IPS-18a (cell line): ENCODE data around the gene CMSS1.

Source experiments
- H3K27ac ChIP-seq: one replicate; pipeline ENCODE4 v1.5.1; 2013; ENCODE audit warnings: low read length
- H3K27me3 ChIP-seq: one replicate; pipeline ENCODE4 v1.6.1; 2013; ENCODE audit warnings: mild to moderate bottlenecking, low read length; ENCODE audit not compliant: control insufficient read depth, insufficient read depth
- H3K36me3 ChIP-seq: one replicate; pipeline ENCODE4 v1.6.1; 2013; ENCODE audit warnings: low read depth, low read length; ENCODE audit not compliant: control insufficient read depth
- H3K4me1 ChIP-seq: one replicate; pipeline ENCODE4 v1.6.1; 2013; ENCODE audit warnings: low read depth, low read length; ENCODE audit not compliant: control insufficient read depth
- H3K4me3 ChIP-seq: one replicate; pipeline ENCODE4 v1.5.1; 2013; ENCODE audit warnings: low read length
- H3K9ac ChIP-seq: one replicate; pipeline ENCODE4 v1.6.1; 2013; ENCODE audit warnings: mild to moderate bottlenecking, low read length, moderate library complexity
- H3K9me3 ChIP-seq: one replicate; pipeline ENCODE4 v1.6.1; 2013; ENCODE audit warnings: low read depth, low read length; ENCODE audit not compliant: control insufficient read depth

The CMSS1 gene

DNA sequence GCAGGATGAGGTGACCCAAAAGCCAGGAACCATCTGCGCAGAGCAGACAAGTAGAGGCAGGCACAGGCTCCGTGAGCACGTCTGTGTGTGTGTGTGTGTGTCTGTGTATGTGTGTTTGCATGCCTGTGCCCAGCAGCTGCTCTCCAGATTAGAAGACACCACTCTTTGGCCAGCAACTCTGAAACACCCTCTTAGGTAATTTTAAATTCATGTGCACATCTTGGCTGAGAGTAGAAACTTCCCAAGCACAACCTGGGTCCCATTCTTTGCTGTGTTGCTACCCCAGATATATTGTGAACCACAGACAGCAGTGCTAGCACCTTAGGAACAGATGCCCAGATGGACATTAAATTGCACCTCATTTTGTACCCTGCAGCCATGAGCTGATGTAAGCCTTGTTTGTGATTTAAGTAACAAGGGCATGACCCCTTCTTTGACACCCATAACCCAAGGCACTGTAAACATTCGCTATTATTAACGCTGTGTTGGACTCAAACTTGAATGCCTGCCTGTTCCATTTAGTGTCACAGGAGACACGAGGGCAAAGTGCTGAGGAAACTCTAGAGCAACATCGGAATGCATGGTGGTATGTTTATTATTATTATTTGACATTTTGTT, 296.9 kb downstream of the CMSS1 start, which contains the start of gene FILIP1L:
Gene FILIP1L, minus strand, starts transcription at position 89 of the 618 bp plus-strand sequence.
- Histone ChIP-seq H3K36me3 (no peaks in the 10 kb centered on the region), H3K27me3 (no peaks in the 10 kb centered on the region), H3K4me1 (no peaks in the 10 kb centered on the region), H3K27ac (no peak within 1 kb of the TSS), H3K9me3 (no peaks in the 10 kb centered on the region), H3K4me3 (no peak within 1 kb of the TSS), H3K9ac (no peak within 1 kb of the TSS)

DNA sequence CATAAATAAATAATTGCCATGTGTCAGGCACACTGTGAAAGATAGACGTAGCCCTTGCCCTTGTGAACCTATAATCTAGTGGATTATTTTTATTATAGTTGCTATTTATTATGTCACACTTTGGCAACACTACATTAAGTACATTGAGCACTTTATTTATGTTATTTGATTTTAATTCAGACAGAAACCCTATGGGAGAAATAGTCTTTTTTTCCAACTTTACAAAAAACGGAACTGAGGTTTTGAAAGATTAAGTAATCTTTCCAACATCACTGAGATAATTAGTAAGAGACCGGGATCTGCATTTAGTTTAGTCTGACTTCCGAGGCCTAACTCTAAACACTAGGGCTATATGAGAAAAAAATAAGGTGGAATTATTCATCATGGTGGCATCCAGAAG, 299.4 kb downstream of the CMSS1 start:
- H3K4me3 ChIP-seq = no peak overlapping the region
- H3K27me3 ChIP-seq = no peaks in the 10 kb centered on the region
- H3K4me1 ChIP-seq = peaks cover 1% of the 10 kb centered on the region
- H3K9ac ChIP-seq = no peak overlapping the region
- H3K36me3 ChIP-seq = no peaks in the 10 kb centered on the region
- H3K27ac ChIP-seq = no peak overlapping the region
- H3K9me3 ChIP-seq = no peaks in the 10 kb centered on the region

DNA sequence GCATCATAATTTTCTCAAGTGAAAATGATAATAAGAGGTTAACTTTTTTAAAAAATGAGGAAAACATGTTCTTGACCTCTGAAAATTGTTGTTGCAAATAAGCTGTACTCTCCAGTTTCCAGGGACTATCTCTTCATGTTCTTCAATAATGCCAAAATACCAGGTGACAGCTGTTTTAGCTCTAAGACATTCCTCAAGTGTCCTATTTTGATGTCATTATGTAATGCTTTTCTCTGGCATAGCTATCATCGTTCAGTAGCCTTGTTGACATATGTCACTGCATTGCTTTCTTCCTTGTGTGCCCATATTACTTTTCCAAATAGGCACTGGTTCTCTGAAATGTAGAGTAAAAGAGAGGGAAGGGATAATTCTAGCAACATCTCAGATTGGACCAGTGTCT, 302.4 kb downstream of the CMSS1 start:
- Histone ChIP-seq H3K9ac (no peak overlapping the region), H3K27ac (no peak overlapping the region), H3K36me3 (no peaks in the 10 kb centered on the region), H3K4me3 (no peak overlapping the region), H3K4me1 (peaks cover 6% of the 10 kb centered on the region), H3K27me3 (no peaks in the 10 kb centered on the region), H3K9me3 (no peaks in the 10 kb centered on the region)

DNA sequence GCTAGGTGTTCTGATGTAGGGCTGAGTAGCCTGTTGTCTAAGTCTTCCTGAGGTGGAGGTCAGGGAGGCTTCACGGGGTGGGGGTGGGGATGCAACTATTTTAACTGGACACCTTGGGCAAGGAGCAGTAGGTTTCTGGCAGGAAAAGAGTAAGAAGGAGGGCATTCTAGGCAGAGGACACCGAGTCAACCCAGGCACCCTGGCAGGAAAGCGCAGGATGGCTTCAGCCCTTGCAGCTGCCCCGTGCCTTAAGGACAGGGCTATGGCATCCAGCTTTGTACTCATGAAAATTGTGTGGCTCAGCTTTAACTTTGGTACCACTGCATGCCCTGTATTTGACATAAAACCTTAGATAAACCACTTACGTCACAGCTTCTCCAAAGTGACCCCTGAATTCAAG, 303.0 kb downstream of the CMSS1 start:
- Histone ChIP-seq H3K27me3 (no peaks in the 10 kb centered on the region), H3K36me3 (no peaks in the 10 kb centered on the region), H3K9me3 (no peaks in the 10 kb centered on the region), H3K4me1 (peaks cover 6% of the 10 kb centered on the region), H3K9ac (no peak overlapping the region), H3K27ac (no peak overlapping the region), H3K4me3 (no peak overlapping the region)

DNA sequence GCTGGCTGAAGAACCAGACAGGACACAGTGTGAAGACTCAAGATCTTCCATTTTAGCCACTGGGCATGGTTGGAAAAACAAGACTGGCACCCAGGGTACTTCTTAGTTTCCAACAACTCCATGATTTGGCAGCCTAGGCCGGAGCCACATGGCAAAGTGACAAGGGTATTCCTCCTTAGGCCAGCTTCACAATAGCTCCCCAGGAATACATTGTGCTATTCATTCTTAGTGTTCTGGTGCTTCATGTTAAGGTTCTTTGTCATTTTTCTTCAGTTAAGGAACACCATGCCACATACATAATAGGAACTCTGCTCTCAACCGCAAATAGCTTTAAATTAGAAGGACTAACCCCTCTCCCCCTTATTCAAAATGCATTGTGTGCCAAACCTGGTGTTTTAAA, 304.7 kb downstream of the CMSS1 start:
- H3K9ac ChIP-seq = no peak overlapping the region
- H3K4me3 ChIP-seq = no peak overlapping the region
- H3K27ac ChIP-seq = no peak overlapping the region

DNA sequence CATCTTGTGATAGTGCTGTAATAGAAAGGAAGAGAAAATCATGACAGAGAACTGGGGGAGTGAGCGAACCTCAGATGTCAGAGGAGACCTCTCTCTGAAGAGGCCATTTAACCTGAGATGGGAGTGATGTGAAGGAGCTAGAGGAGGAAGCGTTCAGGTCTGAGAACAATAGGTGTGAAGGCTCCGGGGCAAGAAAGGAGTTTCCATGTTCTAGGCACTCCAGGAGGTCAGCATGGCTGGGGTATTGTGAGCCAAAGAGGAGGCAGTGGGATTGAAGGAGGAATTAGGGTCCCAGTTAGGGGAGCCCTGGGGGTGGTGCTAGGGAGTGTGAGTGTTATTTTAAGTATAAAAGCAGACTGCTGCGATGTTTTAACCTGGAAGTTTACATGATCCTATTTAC, 305.4 kb downstream of the CMSS1 start:
- Histone ChIP-seq H3K36me3 (no peaks in the 10 kb centered on the region), H3K4me3 (no peak overlapping the region), H3K27me3 (no peaks in the 10 kb centered on the region), H3K27ac (no peak overlapping the region), H3K9me3 (no peaks in the 10 kb centered on the region), H3K4me1 (peaks cover 6% of the 10 kb centered on the region), H3K9ac (no peak overlapping the region)

More for the DNA sequence above, 304.7 kb downstream of the CMSS1 start:
- H3K36me3 ChIP-seq = no peaks in the 10 kb centered on the region
- H3K4me1 ChIP-seq = peaks cover 6% of the 10 kb centered on the region
- H3K9me3 ChIP-seq = no peaks in the 10 kb centered on the region
- no peaks in the 10 kb centered on the region for H3K27me3 ChIP-seq

DNA sequence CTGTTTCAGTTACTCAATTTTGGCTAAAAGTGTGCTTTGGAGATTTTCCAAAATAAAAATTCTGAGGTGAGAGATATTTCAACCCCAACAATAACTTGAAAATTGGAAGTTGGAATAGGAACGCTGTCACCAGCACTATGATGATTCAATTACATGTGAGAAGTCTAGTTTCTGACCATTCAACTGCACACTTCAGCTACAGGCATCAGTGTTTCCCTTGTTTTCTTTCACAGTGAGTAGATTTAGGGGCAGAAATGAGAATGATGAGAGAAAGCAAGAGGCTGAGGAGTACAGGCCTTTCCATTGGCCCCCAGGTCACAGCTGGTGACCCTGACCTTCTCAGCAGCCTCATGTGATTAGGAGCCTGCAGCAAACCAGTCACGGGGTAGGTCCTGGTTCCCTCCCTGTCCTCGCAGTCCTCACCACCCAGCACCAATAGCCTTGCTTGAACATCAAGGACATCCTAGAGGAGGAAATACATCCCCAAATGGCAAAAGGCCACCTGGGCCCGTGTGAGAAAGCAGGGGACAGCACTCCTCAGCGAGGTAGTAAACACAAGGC, 306.6 kb downstream of the CMSS1 start:
- Histone ChIP-seq H3K9ac (no peak overlapping the region), H3K4me1 (peaks cover 6% of the 10 kb centered on the region), H3K27ac (no peak overlapping the region), H3K4me3 (no peak overlapping the region), H3K27me3 (no peaks in the 10 kb centered on the region), H3K9me3 (no peaks in the 10 kb centered on the region), H3K36me3 (no peaks in the 10 kb centered on the region)

DNA sequence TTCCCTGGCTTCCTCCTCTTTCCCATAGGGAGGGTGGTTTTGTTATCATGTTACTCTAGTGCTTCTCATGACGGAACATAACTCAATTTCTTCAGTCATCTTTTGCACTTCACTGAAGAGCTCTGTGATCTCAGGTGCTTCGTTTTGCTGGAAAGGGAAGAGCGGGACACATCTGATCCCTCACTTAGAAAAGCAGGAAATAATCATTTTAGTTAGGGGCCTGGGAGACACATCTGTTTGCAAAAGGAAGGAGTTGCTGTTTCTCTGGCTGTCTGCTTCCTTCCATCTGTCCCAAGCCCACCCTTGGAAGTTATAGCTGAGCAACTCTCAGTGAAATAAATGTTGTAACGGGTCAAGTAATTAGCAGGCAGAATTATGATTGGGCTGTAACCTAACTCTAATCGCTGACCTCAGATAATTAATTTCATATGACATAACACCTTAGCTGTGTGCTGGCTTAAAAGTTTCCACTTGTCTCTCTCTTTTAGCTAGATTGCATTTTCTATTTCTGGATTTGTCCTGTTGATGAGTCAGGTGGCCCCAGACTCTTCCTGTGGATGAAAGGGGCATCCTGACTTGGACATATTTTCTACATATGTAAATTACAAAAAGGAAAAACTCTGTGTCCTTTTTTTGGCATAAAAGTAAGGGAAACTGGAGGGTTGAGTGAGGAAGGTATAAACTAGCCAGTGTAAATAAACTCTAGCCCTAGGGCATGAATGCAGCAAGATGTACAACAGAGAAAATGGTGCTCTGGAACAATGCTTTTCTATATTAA, 307.7 kb downstream of the CMSS1 start:
- peaks cover 6% of the 10 kb centered on the region for H3K4me1 ChIP-seq
- H3K36me3 ChIP-seq = no peaks in the 10 kb centered on the region
- H3K27ac ChIP-seq = no peak overlapping the region
- H3K9me3 ChIP-seq = no peaks in the 10 kb centered on the region
- H3K4me3 ChIP-seq = no peak overlapping the region
- H3K27me3 ChIP-seq = no peaks in the 10 kb centered on the region
- H3K9ac ChIP-seq = no peak overlapping the region

DNA sequence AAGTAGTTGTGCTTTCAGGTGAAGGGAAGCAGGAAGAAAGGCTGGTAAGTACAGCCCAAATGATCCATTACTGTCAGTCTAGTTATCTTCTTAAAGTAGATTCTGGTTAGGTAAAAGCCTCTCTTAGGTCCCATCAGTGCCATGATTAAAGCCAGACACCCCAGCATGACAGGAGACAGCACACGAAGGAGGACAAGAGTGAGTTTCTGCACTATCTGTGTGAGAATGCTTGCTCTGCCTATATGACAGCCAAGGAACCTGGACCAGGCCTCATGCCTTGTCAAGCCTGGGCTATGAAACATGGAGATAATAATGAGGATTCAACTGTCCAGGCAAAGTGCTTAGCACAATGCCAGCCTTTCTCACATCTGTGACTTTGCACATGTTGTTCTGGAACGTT, 310.1 kb downstream of the CMSS1 start:
- H3K9me3 ChIP-seq = no peaks in the 10 kb centered on the region
- H3K4me1 ChIP-seq = no peaks in the 10 kb centered on the region
- no peaks in the 10 kb centered on the region for H3K36me3 ChIP-seq
- H3K27ac ChIP-seq = no peak overlapping the region
- no peak overlapping the region for H3K9ac ChIP-seq
- H3K4me3 ChIP-seq = no peak overlapping the region
- H3K27me3 ChIP-seq = no peaks in the 10 kb centered on the region

DNA sequence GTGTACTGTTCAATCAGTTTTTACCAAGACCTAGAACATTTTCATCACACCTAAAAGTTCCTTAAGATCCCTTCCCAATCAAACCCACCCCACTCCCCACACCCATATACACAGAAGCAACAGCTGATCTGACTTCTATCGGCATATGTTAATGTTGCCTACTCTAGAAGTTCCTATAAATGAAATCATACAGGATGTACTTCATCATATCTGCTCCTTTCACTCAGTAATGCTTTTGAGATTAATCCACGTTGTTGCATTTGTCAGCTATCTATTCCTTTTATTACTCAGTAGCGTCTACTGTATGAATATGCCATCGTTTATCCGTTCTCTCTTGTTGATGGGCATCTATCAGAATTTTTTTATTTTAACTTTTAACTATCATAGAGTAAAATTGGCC, 310.9 kb downstream of the CMSS1 start:
- Histone ChIP-seq H3K27me3 (no peaks in the 10 kb centered on the region), H3K36me3 (no peaks in the 10 kb centered on the region), H3K9me3 (no peaks in the 10 kb centered on the region), H3K4me1 (no peaks in the 10 kb centered on the region), H3K27ac (no peak overlapping the region), H3K9ac (no peak overlapping the region), H3K4me3 (no peak overlapping the region)

DNA sequence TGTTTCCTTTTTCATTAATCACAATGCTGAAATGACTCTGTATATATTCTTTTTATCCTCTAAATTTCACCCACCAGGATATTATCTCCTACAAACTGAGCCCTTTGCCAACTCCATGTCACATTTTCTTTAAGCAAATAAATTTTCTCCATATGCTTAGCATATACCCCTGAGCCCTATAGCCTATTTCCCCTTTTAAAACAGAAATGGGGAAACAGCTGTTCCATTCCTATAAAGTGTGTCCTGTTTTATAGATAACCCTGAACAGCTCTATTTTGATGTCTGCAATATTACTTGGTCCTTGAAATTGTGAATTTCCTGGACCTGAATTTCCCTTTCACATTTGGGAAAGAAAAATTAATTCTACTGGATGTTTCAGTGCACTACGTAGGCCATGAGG, 312.3 kb downstream of the CMSS1 start:
- Histone ChIP-seq H3K27ac (no peak overlapping the region), H3K9me3 (no peaks in the 10 kb centered on the region), H3K4me3 (no peak overlapping the region), H3K4me1 (no peaks in the 10 kb centered on the region), H3K27me3 (no peaks in the 10 kb centered on the region), H3K9ac (no peak overlapping the region), H3K36me3 (no peaks in the 10 kb centered on the region)

DNA sequence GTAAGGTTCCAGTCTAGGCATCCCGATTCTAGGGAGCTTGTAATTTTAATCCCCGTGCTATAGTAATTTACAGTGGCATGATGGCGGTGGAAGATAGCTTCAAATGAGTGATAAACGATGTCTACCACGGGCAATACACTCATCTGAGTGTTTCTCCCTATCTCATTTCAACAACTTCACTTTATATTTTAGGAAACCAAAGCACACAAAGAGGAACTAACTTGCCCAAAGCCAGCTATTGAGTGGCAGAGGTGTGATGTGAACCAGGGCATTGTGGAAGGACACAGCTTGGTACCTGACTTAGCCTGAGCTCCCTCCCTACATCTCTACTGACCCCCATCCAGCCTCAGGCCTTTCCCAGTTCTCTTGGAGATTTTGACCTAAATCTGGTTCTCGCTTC, 313.6 kb downstream of the CMSS1 start:
- Histone ChIP-seq H3K27ac (no peak overlapping the region), H3K36me3 (no peaks in the 10 kb centered on the region), H3K4me3 (no peak overlapping the region), H3K9ac (no peak overlapping the region), H3K9me3 (no peaks in the 10 kb centered on the region), H3K4me1 (no peaks in the 10 kb centered on the region), H3K27me3 (no peaks in the 10 kb centered on the region)
